SK-N-SH (cell line): ENCODE data around the gene RRP7A. TPM values are rescaled to one million over a fixed set of nuclear protein-coding genes. Genes with fewer than 3 reads are reported as not detected.
"Not testable (repeated sequence)": the region's sequence is repeated elsewhere in the genome, so short reads cannot be mapped to it uniquely, and the experiment has no call there.

Experiments
- CTCF ChIA-PET: fragments of 300-600, 350-600 bp; formaldehyde crosslinking; extraction: SDS; loops from one replicate; lab custom pipeline; 2021; lab: Yijun Ruan, JAX
- POLR2A ChIA-PET: fragments of 350-600 bp; sonication (Branson Sonifier 250); formaldehyde crosslinking; extraction: SDS; loops from one replicate; lab custom pipeline; 2020; ENCODE audit warnings: antibody characterized with exemption, inconsistent platforms; lab: Yijun Ruan, JAX
- DNase-seq: peaks from one replicate; pipeline ENCODE4 v3.0.0; 2012
- H2AFZ ChIP-seq: fragments of 200-600 bp; sonication (generic); 2 replicates; pipeline ENCODE4 v1.8.1; 2016; ENCODE audit warnings: antibody characterized with exemption, mild to moderate bottlenecking, low read depth
- H3F3A ChIP-seq: fragments of 200-600 bp; sonication (generic); replicated peaks from 2 replicates; pipeline ENCODE3; 2016; ENCODE audit warnings: antibody characterized with exemption, mild to moderate bottlenecking; ENCODE audit not compliant: insufficient read depth
- H3K27ac ChIP-seq, 2 experiments: fragments of 200-500 bp in 1 of 2; fragments of 200-600 bp in 1 of 2; sonication (Bioruptor generic) in 1 of 2; sonication (generic), shearing (Covaris generic) in 1 of 2; 2 replicates each; pipeline versions ENCODE4 v1.5.1 to v1.6.1; 2014 to 2016; ENCODE audit warnings: low read depth in 2 of 2, inconsistent platforms in 1 of 2, low read length in 1 of 2, mild to moderate bottlenecking in 1 of 2, mixed read lengths in 1 of 2
- H3K27me3 ChIP-seq: fragments of 200-600 bp; sonication (generic), shearing (Covaris generic); 2 replicates; pipeline ENCODE4 v1.6.1; 2016; ENCODE audit warnings: mixed run types; ENCODE audit not compliant: insufficient read depth
- H3K36me3 ChIP-seq, 2 experiments: fragments of 200-500 bp in 1 of 2; fragments of 200-600 bp in 1 of 2; sonication (Bioruptor generic) in 1 of 2; sonication (generic) in 1 of 2; replicated peaks in 1 of 2; 2 replicates each; pipeline versions ENCODE3 to v1.5.1; 2014 to 2016; ENCODE audit warnings: low read length in 1 of 2, mild to moderate bottlenecking in 1 of 2; ENCODE audit not compliant: insufficient read depth in 2 of 2, control insufficient read depth in 1 of 2
- H3K4me1 ChIP-seq, 2 experiments: fragments of 200-500 bp in 1 of 2; fragments of 200-600 bp in 1 of 2; sonication (Bioruptor generic) in 1 of 2; sonication (generic), shearing (Covaris generic) in 1 of 2; 2 replicates each; pipeline versions ENCODE4 v1.5.1 to v1.6.1; 2014 to 2016; ENCODE audit warnings: low read depth in 1 of 2, low read length in 1 of 2, mixed run types in 1 of 2; ENCODE audit not compliant: insufficient read depth in 2 of 2, control insufficient read depth in 1 of 2
- H3K4me2 ChIP-seq: fragments of 200-600 bp; sonication (generic), shearing (Covaris generic); 2 replicates; pipeline ENCODE4 v1.6.1; 2017; ENCODE audit warnings: mixed run types
- H3K4me3 ChIP-seq, 2 experiments: fragments of 200-500 bp in 1 of 2; fragments of 200-600 bp in 1 of 2; sonication (Bioruptor generic) in 1 of 2; sonication (generic), shearing (Covaris generic) in 1 of 2; 2 replicates each; pipeline versions ENCODE4 v1.5.1 to v1.8.1; 2014 to 2016; ENCODE audit warnings: low read depth in 2 of 2, inconsistent platforms in 1 of 2, low read length in 1 of 2, mild to moderate bottlenecking in 1 of 2, mixed read lengths in 1 of 2, moderate library complexity in 1 of 2
- H3K79me2 ChIP-seq: fragments of 200-600 bp; sonication (generic); 2 replicates; pipeline ENCODE4 v1.8.1; 2017; ENCODE audit warnings: mild to moderate bottlenecking; ENCODE audit not compliant: insufficient read depth
- H3K9ac ChIP-seq: fragments of 200-600 bp; sonication (generic); 2 replicates; pipeline ENCODE4 v1.6.1; 2017; ENCODE audit warnings: mixed run types
- H3K9me2 ChIP-seq: fragments of 200-600 bp; sonication (generic); 2 replicates; pipeline ENCODE4 v1.6.1; 2017; ENCODE audit warnings: mixed run types
- H3K9me3 ChIP-seq: fragments of 200-600 bp; sonication (generic); 2 replicates; pipeline ENCODE4 v1.6.1; 2017; ENCODE audit warnings: mixed run types, mild to moderate bottlenecking, moderate library complexity
- H4K20me1 ChIP-seq: fragments of 200-600 bp; sonication (generic); 2 replicates; pipeline ENCODE4 v1.6.1; 2017; ENCODE audit warnings: mild to moderate bottlenecking, mixed run types; ENCODE audit not compliant: insufficient read depth
- ELF1 ChIP-seq: IDR thresholded peaks from 2 replicates; pipeline ENCODE4 v1.4.0; 2012
- FOXJ3 ChIP-seq: sonication (generic); formaldehyde crosslinking; IDR thresholded peaks from 2 replicates; pipeline ENCODE4 v1.5.1; 2020; ENCODE audit warnings: mild to moderate bottlenecking, missing genetic modification reagents
- WGBS: methylation state at CpG from one replicate; pipeline ENCODE4 v1.1.6; 2017; ENCODE audit warnings: low lambda C conversion rate; 5-methylcytosine and 5-hydroxymethylcytosine counted together
- polyA plus RNA-seq, 3 experiments: library from polyadenylated mRNA; depleted of rRNA; stranded (reverse); fragments of >200 nt; gene quantifications; 2 replicates each; pipeline ENCODE4 v1.2.3, GENCODE V29; 2012
- TF ChIP-seq, protein P1 (sequence below): IDR thresholded peaks from 2 replicates; pipeline ENCODE4 v1.4.0; 2012; ENCODE audit warnings: low read depth

The RRP7A gene
- polyA plus RNA-seq, 1 of the 3 experiments (the other 2 are of a cell fraction): 17.6 TPM

- H2AFZ ChIP-seq, POLR2A ChIA-PET, DNase-seq, CTCF ChIA-PET, H3F3A ChIP-seq, H3K9ac ChIP-seq, H3K9me3 ChIP-seq, H3K27me3 ChIP-seq, H3K9me2 ChIP-seq, H3K4me3 ChIP-seq, H3K36me3 ChIP-seq, H3K79me2 ChIP-seq, H3K4me2 ChIP-seq, H3K27ac ChIP-seq, H4K20me1 ChIP-seq, H3K4me1 ChIP-seq: not testable (repeated sequence)
- no CpG with 5 or more reads among the region's 10 CpGs for WGBS
Measured at GRCh38 chr22:42508975-42509364, 10.6 kb downstream of the RRP7A start.

GRCh38 chr22:42508327-42508974, 11.1 kb downstream of the RRP7A start:
- H3K4me1 ChIP-seq, H3K27me3 ChIP-seq, H3K79me2 ChIP-seq, H3K4me3 ChIP-seq, H2AFZ ChIP-seq, H3F3A ChIP-seq, H3K9me2 ChIP-seq, DNase-seq, H4K20me1 ChIP-seq, H3K36me3 ChIP-seq, H3K9ac ChIP-seq, H3K9me3 ChIP-seq, H3K4me2 ChIP-seq, POLR2A ChIA-PET, H3K27ac ChIP-seq: not testable (repeated sequence)
- CTCF ChIA-PET: interaction anchor here (0.6 kb wide), 2 partner anchors 65 to 1693 kb away, joined by 3 read pairs; no protein-coding TSS in a partner anchor
- WGBS: 50% methylated on average over 5 of the region's 11 CpGs

GRCh38 chr22:42500836-42501179, 18.8 kb downstream of the RRP7A start:
- H3K4me2 ChIP-seq: no peak overlapping the region
- no peaks in the 10 kb centered on the region for H4K20me1 ChIP-seq
- no peaks in the 10 kb centered on the region for H3K36me3 ChIP-seq
- H3K27ac ChIP-seq: no peak overlapping the region
- WGBS: 20% methylated on average over 2 of the region's 26 CpGs
- no peak for TF ChIP-seq FOXJ3 (CRISPR knock-in tag)
- H2AFZ ChIP-seq: no peak overlapping the region
- DNase-seq: no peak
- H3K27me3 ChIP-seq: no peaks in the 10 kb centered on the region
- ChIA-PET POLR2A (no interaction called here), CTCF (no interaction called here)
- no peaks in the 10 kb centered on the region for H3K79me2 ChIP-seq
- H3K9me2 ChIP-seq: no peaks in the 10 kb centered on the region
- peak overlapping the region; percentile 16 to 35; a peak in 3 of 4 replicates for H3K4me3 ChIP-seq
- H3K9ac ChIP-seq: no peak overlapping the region
- no peaks in the 10 kb centered on the region; a peak in 1 of 4 replicates for H3K4me1 ChIP-seq
- no peaks in the 10 kb centered on the region for H3K9me3 ChIP-seq
- no peaks in the 10 kb centered on the region for H3F3A ChIP-seq

DNA sequence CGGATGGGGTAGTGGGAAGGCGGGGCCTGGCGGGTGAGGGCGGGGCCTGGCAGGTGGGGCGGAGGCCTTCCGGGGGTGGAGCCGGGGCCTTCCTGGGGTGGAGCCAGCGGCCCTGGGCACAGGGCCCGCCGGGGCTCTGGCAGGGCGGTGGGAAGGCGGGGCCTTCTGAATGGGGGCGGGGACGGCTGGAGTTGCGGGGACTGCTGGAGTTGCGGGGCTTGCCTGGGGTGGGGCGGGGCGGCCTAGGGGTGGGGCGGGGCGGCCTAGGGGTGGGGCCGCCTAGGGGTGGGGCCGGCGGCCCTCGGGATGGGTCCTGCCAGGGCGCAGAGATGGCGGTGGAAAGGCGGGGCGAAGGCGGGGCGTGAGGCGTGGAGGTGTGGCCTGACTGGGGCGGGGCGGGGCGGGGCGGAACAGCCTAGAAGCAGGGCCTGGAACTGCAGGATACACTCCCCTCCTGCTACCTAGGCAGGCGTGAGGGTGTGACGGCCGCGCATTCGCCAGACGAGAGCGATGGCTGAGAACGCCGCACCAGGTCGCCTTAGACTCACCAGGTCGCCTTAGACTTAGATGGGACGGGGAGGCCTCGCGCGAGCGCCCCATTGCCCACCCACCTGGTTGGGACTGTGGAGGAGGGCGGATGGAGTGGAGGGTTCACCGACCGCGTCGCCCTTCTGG, 19.3 kb downstream of the RRP7A start:
- TF ChIP-seq, protein P1, sequence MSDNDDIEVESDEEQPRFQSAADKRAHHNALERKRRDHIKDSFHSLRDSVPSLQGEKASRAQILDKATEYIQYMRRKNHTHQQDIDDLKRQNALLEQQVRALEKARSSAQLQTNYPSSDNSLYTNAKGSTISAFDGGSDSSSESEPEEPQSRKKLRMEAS: 0 out of 2 replicates have a peak, but pooled peaks have one; percentile 27
- no peak for TF ChIP-seq ELF1
- TF ChIP-seq, all 33 proteins: peak for 1
- H3K27ac ChIP-seq: no peak overlapping the region
- H3K4me1 ChIP-seq: no peaks in the 10 kb centered on the region; a peak in 1 of 4 replicates
- no peak overlapping the region for H2AFZ ChIP-seq
- H3K9me3 ChIP-seq: no peaks in the 10 kb centered on the region
- DNase-seq: peak; percentile 96
- no peaks in the 10 kb centered on the region for H3F3A ChIP-seq
- WGBS: no CpG with 5 or more reads among the region's 56 CpGs
- H3K36me3 ChIP-seq: no peaks in the 10 kb centered on the region
- no peaks in the 10 kb centered on the region for H3K79me2 ChIP-seq
- H3K4me2 ChIP-seq: no peak overlapping the region
- ChIA-PET CTCF (no interaction called here), POLR2A (no interaction called here)
- no peak overlapping the region for H3K9ac ChIP-seq
- H3K4me3 ChIP-seq: peak overlapping the region; percentile 16 to 35; a peak in 3 of 4 replicates
- no peaks in the 10 kb centered on the region for H4K20me1 ChIP-seq
- no peaks in the 10 kb centered on the region for H3K27me3 ChIP-seq
- H3K9me2 ChIP-seq: no peaks in the 10 kb centered on the region

DNA sequence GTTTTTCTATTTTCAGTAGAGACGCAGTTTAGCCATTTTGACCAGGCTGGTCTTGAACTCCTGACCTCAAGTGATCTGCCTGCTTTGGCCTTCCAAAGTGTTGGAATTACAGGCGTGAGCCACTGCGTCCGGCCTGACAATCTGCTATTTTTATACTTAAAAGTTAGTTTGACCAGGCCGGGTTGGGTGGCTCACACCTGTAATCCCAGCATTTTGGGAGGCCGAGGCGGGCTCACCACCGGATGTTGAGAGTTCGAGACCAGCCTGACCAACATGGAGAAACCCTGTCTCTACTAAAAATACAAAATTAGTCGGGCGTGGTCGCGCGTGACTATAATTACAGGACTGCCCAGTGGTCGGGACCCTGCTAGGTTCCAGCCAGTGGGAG, 19.8 kb downstream of the RRP7A start:
- H3K4me1 ChIP-seq, H3K36me3 ChIP-seq, H3K9me3 ChIP-seq, POLR2A ChIA-PET, H3K27me3 ChIP-seq, H4K20me1 ChIP-seq, H3K4me2 ChIP-seq, H3K9me2 ChIP-seq, H2AFZ ChIP-seq, H3K9ac ChIP-seq, H3K79me2 ChIP-seq, CTCF ChIA-PET, H3K27ac ChIP-seq, DNase-seq, H3F3A ChIP-seq: not testable (repeated sequence)
- 70% methylated on average over 10 of the region's 15 CpGs for WGBS
- peak overlapping the region in 1 of 2 experiments; percentile 14; a peak in 1 of 4 replicates for H3K4me3 ChIP-seq

- POLR2A ChIA-PET: not testable (repeated sequence)
Measured at GRCh38 chr22:42495533-42496141, 24.0 kb downstream of the RRP7A start.

More at GRCh38 chr22:42495533-42496141, 24.0 kb downstream of the RRP7A start:
- H3K27ac ChIP-seq, H3K4me1 ChIP-seq, DNase-seq, H3K9me2 ChIP-seq, H4K20me1 ChIP-seq, H3K27me3 ChIP-seq, H3K9me3 ChIP-seq, H3K4me2 ChIP-seq, H3K4me3 ChIP-seq, H3K79me2 ChIP-seq, H3K9ac ChIP-seq, H2AFZ ChIP-seq, CTCF ChIA-PET, H3K36me3 ChIP-seq, H3F3A ChIP-seq: not testable (repeated sequence)
- 67% methylated on average over 5 of the region's 10 CpGs for WGBS
